GM23338 (cell line): ENCODE results near the gene HDHD5. TPM values are rescaled to one million over a fixed set of nuclear protein-coding genes. Genes with fewer than 3 reads are reported as not detected.

ENCODE experiments used
- ATAC-seq: fragments of 200-7000 bp; cut with Tn5 transposase; 3 replicates; pipeline ENCODE4 v1.9.1; 2020
- DNase-seq: peaks from one replicate; pipeline ENCODE4 v3.0.0-alpha.2; 2015; ENCODE audit warnings: low spot score
- H2AFZ ChIP-seq: fragments of 200-600 bp; sonication (generic); 2 replicates; pipeline ENCODE4 v1.8.0; 2016; ENCODE audit warnings: antibody characterized with exemption, mild to moderate bottlenecking, moderate library complexity
- H3F3A ChIP-seq: fragments of 200-600 bp; sonication (generic); replicated peaks from 2 replicates; pipeline ENCODE4 v1.8.0; 2017; ENCODE audit warnings: antibody characterized with exemption, mixed run types, low read depth
- H3K27ac ChIP-seq: fragments of 200-600 bp; sonication (generic); 2 replicates; pipeline ENCODE4 v1.6.1; 2016; ENCODE audit warnings: low read depth
- H3K27me3 ChIP-seq: fragments of 200-600 bp; sonication (generic); 2 replicates; pipeline ENCODE4 v1.8.0; 2016; ENCODE audit warnings: mild to moderate bottlenecking, mixed run types, moderate library complexity; ENCODE audit not compliant: insufficient read depth
- H3K36me3 ChIP-seq: fragments of 200-600 bp; sonication (generic); 2 replicates; pipeline ENCODE4 v1.8.0; 2016; ENCODE audit warnings: mild to moderate bottlenecking; ENCODE audit not compliant: insufficient read depth
- H3K4me1 ChIP-seq: fragments of 200-600 bp; sonication (generic); 2 replicates; pipeline ENCODE4 v1.8.0; 2016; ENCODE audit warnings: mild to moderate bottlenecking, moderate library complexity; ENCODE audit not compliant: insufficient read depth
- H3K4me2 ChIP-seq: fragments of 200-600 bp; sonication (generic); 2 replicates; pipeline ENCODE4 v1.7.1; 2017; ENCODE audit warnings: mixed run types
- H3K4me3 ChIP-seq: fragments of 200-600 bp; sonication (generic); 2 replicates; pipeline ENCODE4 v1.6.1; 2016; ENCODE audit warnings: mixed run types
- H3K79me2 ChIP-seq: fragments of 200-600 bp; sonication (generic); replicated peaks from 2 replicates; pipeline ENCODE4 v1.8.0; 2017; ENCODE audit warnings: mild to moderate bottlenecking; ENCODE audit not compliant: insufficient read depth
- H3K9me2 ChIP-seq: fragments of 200-600 bp; sonication (generic); 2 replicates; pipeline ENCODE4 v1.8.0; 2017; ENCODE audit not compliant: insufficient read depth
- H4K20me1 ChIP-seq: fragments of 200-600 bp; sonication (generic); replicated peaks from 2 replicates; pipeline ENCODE4 v1.8.0; 2017; ENCODE audit warnings: mild to moderate bottlenecking; ENCODE audit not compliant: insufficient read depth
- H3K27ac Mint-ChIP-seq: 2 replicates; pipeline ENCODE4 v1.8.0; 2020; ENCODE audit warnings: inconsistent platforms, mild to moderate bottlenecking, moderate library complexity, mixed read lengths
- H3K27me3 Mint-ChIP-seq: 3 replicates; pipeline ENCODE4 v1.8.0; 2022; ENCODE audit warnings: low read depth, mild to moderate bottlenecking, moderate library complexity, mixed read lengths, inconsistent platforms; ENCODE audit not compliant: insufficient read depth, poor library complexity
- H3K36me3 Mint-ChIP-seq: 3 replicates; pipeline ENCODE4 v1.8.0; 2021; ENCODE audit warnings: low read depth, mild to moderate bottlenecking, inconsistent platforms, moderate library complexity, mixed read lengths
- H3K4me1 Mint-ChIP-seq: 3 replicates; pipeline ENCODE4 v1.8.0; 2020; ENCODE audit warnings: mild to moderate bottlenecking, inconsistent platforms, mixed read lengths
- H3K4me3 Mint-ChIP-seq: 3 replicates; pipeline ENCODE4 v1.8.0; 2021; ENCODE audit warnings: moderate library complexity, mild to moderate bottlenecking, inconsistent platforms, mixed read lengths
- H3K9me3 Mint-ChIP-seq: 3 replicates; pipeline ENCODE4 v1.8.0; 2020; ENCODE audit warnings: moderate library complexity, mild to moderate bottlenecking, inconsistent platforms, mixed read lengths
- EZH2 ChIP-seq: fragments of 200-600 bp; sonication (generic); IDR thresholded peaks from one replicate; pipeline ENCODE4 v1.8.0; 2017; ENCODE audit warnings: antibody characterized with exemption, mild to moderate bottlenecking, low read depth; ENCODE audit not compliant: unreplicated experiment
- EZH2phosphoT487 ChIP-seq: fragments of 200-600 bp; sonication (generic); IDR thresholded peaks from one replicate; pipeline ENCODE4 v1.8.1; 2018; ENCODE audit warnings: antibody characterized with exemption; ENCODE audit not compliant: unreplicated experiment
- JUNB ChIP-seq: IDR thresholded peaks from one replicate; pipeline ENCODE4 v1.6.1; 2016; ENCODE audit warnings: antibody characterized with exemption; ENCODE audit not compliant: unreplicated experiment
- POLR2AphosphoS5 ChIP-seq: IDR thresholded peaks from 2 replicates; pipeline ENCODE4 v1.6.1; 2016; ENCODE audit warnings: antibody characterized with exemption, low read depth
- REST ChIP-seq: IDR thresholded peaks from one replicate; pipeline ENCODE4 v1.6.1; 2018; ENCODE audit warnings: antibody characterized with exemption; ENCODE audit not compliant: unreplicated experiment
- ZNF331 ChIP-seq: fragments of 250-450 bp; sonication (Bioruptor Pico); IDR thresholded peaks from 2 replicates; pipeline ENCODE4 v1.5.0; 2020; ENCODE audit warnings: low read depth, mild to moderate bottlenecking, moderate library complexity
- ZNF462 ChIP-seq: fragments of 250-450 bp; sonication (Bioruptor Pico); IDR thresholded peaks from 2 replicates; pipeline ENCODE4 v1.5.0; 2020; ENCODE audit warnings: mild to moderate bottlenecking, moderate library complexity
- polyA plus RNA-seq: library from polyadenylated mRNA; unstranded; fragments of >200 nt; fragmentation: Nextera tagmentation; extraction: Ambion mirVana; gene quantifications from 2 replicates; pipeline ENCODE4 v1.2.1, GENCODE V29; 2016
- total RNA-seq: library from RNA; depleted of rRNA; stranded (reverse); fragments of >200 nt; shearing (Covaris generic); gene quantifications from 2 replicates; pipeline ENCODE4 v1.2.3, GENCODE V29; 2014
- TF ChIP-seq, protein P1 (sequence below), 2 experiments: fragments of 200-600 bp in 1 of 2; sonication (generic) in 1 of 2; conservative IDR thresholded peaks; 2 replicates each; pipeline versions ENCODE4 v1.5.1 to v1.6.1; 2016 to 2017; ENCODE audit warnings: antibody characterized with exemption in 2 of 2, low read depth in 2 of 2, mild to moderate bottlenecking in 2 of 2, moderate library complexity in 1 of 2

HDHD5 gene
- total and polyA plus RNA-seq, 2 experiments from 2014 or later = 70.0 to 116 TPM

- no peak for ATAC-seq
- Histone ChIP-seq H3K36me3 (no peaks in the 10 kb centered on the region; the same call in 1 of the 2 replicates), H3K9me2 (no peaks in the 10 kb centered on the region), H3K79me2 (peaks cover 17% of the 10 kb centered on the region), H3K4me2 (no peak overlapping the region), H3K4me3 (no peak overlapping the region), H3K4me1 (no peaks in the 10 kb centered on the region), H3F3A (peaks cover 13% of the 10 kb centered on the region), H3K27ac (no peak overlapping the region), H2AFZ (no peak overlapping the region), H3K27me3 (no peaks in the 10 kb centered on the region), H4K20me1 (peaks cover 13% of the 10 kb centered on the region)
- no peak for DNase-seq
- no peak overlapping the region for H3K27ac Mint-ChIP-seq
- TF ChIP-seq POLR2AphosphoS5 (no peak), JUNB (no peak), EZH2phosphoT487 (no peak)
- H3K4me3 Mint-ChIP-seq = no peak overlapping the region
- peaks cover 1% of the 10 kb centered on the region for H3K27me3 Mint-ChIP-seq
- peaks cover 52% of the 10 kb centered on the region for H3K36me3 Mint-ChIP-seq
- peaks cover 4% of the 10 kb centered on the region; the same call in 1 of the 3 replicates for H3K9me3 Mint-ChIP-seq
- no peaks in the 10 kb centered on the region for H3K4me1 Mint-ChIP-seq
Observed at GRCh38 chr22:17143101-17143500, 16.0 kb downstream of the HDHD5 start.

DNA sequence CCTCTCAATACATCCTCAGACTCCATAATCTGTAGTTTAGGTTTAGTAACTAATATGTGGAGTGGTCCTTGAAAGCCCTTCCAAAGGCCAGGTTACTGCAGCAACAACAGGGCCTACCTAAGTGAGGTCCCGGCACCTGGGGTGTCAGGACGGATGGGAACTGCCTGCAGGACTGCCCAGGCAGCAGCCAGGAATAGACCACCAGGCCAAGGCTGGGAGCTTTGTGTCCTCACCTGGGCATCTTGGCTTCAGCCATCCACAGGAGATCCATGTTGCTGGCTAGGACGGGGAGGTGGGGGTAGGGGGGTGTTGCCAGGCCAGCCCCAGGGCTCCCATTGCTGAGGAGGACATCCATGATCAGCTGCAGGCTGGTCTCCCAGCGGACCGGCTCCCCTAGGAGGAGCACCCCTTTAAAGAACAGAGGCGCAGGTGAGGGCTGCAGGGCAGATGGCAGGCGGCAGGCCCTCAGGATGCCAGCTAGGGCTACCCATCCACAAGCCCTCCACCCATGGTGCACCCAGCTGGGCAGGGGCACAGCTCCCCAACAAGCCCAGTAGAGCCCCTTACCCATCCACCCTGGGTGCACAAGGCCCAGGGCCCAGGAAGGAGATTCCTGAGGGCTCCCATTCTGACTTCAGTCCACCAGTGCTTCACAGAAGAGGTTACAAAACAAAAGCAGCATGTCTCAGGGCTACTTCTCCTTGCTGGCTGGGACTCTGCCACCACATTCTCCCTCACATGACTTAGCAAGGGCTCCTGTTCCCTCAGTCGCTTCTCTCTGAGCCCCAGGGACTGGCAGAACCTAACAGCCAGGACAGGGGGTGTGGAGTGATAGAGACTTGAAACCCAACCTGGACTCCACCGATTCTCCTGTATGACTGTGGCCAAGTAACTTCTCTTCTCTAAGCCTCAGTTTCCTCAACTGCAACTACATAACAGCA, 18.0 kb downstream of the HDHD5 start:
- Histone ChIP-seq H3K4me3 (no peak overlapping the region), H3K4me2 (no peak overlapping the region), H3K27me3 (no peaks in the 10 kb centered on the region), H4K20me1 (peaks cover 9% of the 10 kb centered on the region), H3K9me2 (no peaks in the 10 kb centered on the region), H3F3A (peaks cover 16% of the 10 kb centered on the region), H3K27ac (no peak overlapping the region), H2AFZ (no peak overlapping the region), H3K36me3 (no peaks in the 10 kb centered on the region; the same call in 1 of the 2 replicates), H3K79me2 (peaks cover 9% of the 10 kb centered on the region), H3K4me1 (no peaks in the 10 kb centered on the region)
- Mint-ChIP-seq H3K4me1 (no peaks in the 10 kb centered on the region), H3K36me3 (peaks cover 53% of the 10 kb centered on the region), H3K27ac (no peak overlapping the region), H3K27me3 (peaks cover 1% of the 10 kb centered on the region), H3K4me3 (no peak overlapping the region), H3K9me3 (no peaks in the 10 kb centered on the region; the same call in 2 of the 3 replicates)
- DNase-seq = no peak
- no peak for ATAC-seq
- TF ChIP-seq POLR2AphosphoS5 = no peak
- TF ChIP-seq EZH2 = no peak
- no peak for TF ChIP-seq REST
- TF ChIP-seq, protein P1, sequence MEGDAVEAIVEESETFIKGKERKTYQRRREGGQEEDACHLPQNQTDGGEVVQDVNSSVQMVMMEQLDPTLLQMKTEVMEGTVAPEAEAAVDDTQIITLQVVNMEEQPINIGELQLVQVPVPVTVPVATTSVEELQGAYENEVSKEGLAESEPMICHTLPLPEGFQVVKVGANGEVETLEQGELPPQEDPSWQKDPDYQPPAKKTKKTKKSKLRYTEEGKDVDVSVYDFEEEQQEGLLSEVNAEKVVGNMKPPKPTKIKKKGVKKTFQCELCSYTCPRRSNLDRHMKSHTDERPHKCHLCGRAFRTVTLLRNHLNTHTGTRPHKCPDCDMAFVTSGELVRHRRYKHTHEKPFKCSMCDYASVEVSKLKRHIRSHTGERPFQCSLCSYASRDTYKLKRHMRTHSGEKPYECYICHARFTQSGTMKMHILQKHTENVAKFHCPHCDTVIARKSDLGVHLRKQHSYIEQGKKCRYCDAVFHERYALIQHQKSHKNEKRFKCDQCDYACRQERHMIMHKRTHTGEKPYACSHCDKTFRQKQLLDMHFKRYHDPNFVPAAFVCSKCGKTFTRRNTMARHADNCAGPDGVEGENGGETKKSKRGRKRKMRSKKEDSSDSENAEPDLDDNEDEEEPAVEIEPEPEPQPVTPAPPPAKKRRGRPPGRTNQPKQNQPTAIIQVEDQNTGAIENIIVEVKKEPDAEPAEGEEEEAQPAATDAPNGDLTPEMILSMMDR (conservative IDR thresholded peaks at IDR 0.05; ENCODE audit: low read depth in 2 of 2) = no peak
- TF ChIP-seq JUNB = no peak
- TF ChIP-seq ZNF462 (CRISPR knock-in tag) = no peak
- no peak for TF ChIP-seq ZNF331 (CRISPR knock-in tag)
